Measurements from ENCODE around the gene ARID1A. TPM values are rescaled to one million over a fixed set of nuclear protein-coding genes. Genes with fewer than 3 reads are reported as not detected.
A peak's percentile ranks its signal among the peaks of the same experiment; 100 is the strongest.
"Not testable (repeated sequence)": the region's sequence is repeated elsewhere in the genome, so short reads cannot be mapped to it uniquely, and the experiment has no call there.

Gene ARID1A
- total and polyA plus RNA-seq, 11 donors = 14.1 to 73.9 (median 45.3) TPM

GRCh38 chr1:26797627-26798026, 101.8 kb downstream of the ARID1A start:
- peak overlapping the region; percentile 43 to 93 (median 80) for H3K27ac ChIP-seq
- intact Hi-C loops (cut with DNase I) = loop anchor here in 1 of 10 donors (10.0 kb wide), 1 partner anchor 293 kb away; no protein-coding TSS in a partner anchor
- no peaks in the 10 kb centered on the region for H3K27me3 ChIP-seq
- H3K4me3 ChIP-seq = peak overlapping the region in 5 of 12 donors; percentile 3 to 27 (median 8)
- DNase-seq (peak in 4 of 5 donors; percentile 45 to 52 (median 48)), ATAC-seq (peak; percentile 12 to 64 (median 25))
- H3K9me3 ChIP-seq = no peaks in the 10 kb centered on the region
- no peak for TF ChIP-seq POLR2A (IDR thresholded peaks at IDR 0.05)
- peaks cover 0 to 58% (median 48%) of the 10 kb centered on the region in 12 donors for H3K4me1 ChIP-seq
- peaks cover 0 to 29% (median 15%) of the 10 kb centered on the region in 9 donors for H3K36me3 ChIP-seq
- 51 to 62% (median 56%) methylated on average over 2 of the region's 2 CpGs for WGBS, 4 donors

- H3K4me1 ChIP-seq = peaks cover 0 to 58% (median 48%) of the 10 kb centered on the region in 12 donors
These were observed 103.8 kb downstream of the ARID1A start for GRCh38 chr1:26799479-26800142.

GRCh38 chr1:26803932-26804331, 108.1 kb downstream of the ARID1A start:
- H3K9me3 ChIP-seq; ATAC-seq; H3K4me3 ChIP-seq; intact Hi-C loops (cut with DNase I); H3K27me3 ChIP-seq; DNase-seq; H3K36me3 ChIP-seq; H3K27ac ChIP-seq: not testable (repeated sequence)
- peaks cover 0 to 35% (median 26%) of the 10 kb centered on the region in 12 donors for H3K4me1 ChIP-seq
- WGBS, 4 donors = 96 to 97% (median 96%) methylated on average over 23 to 30 of the region's 36 CpGs; no CpG with 5 or more reads in 1 of the 4 donors

More at GRCh38 chr1:26799479-26800142, 103.8 kb downstream of the ARID1A start:
- Histone ChIP-seq H3K4me3 (peak overlapping the region in 5 of 12 donors; percentile 0 to 17 (median 9)), H3K9me3 (no peaks in the 10 kb centered on the region), H3K27me3 (no peaks in the 10 kb centered on the region), H3K36me3 (peaks cover 0 to 16% (median 7%) of the 10 kb centered on the region in 9 donors), H3K27ac (peak overlapping the region; percentile 76 to 93 (median 84))
- TF ChIP-seq POLR2A (IDR thresholded peaks at IDR 0.05) = no peak
- TF ChIP-seq CTCF (IDR thresholded peaks at IDR 0.05) = no peak
- 10 to 20% (median 14%) methylated on average over 5 of the region's 5 CpGs for WGBS, 4 donors
- intact Hi-C loops (cut with DNase I) = loop anchor here in 1 of 10 donors (10.0 kb wide), 1 partner anchor 295 kb away; no protein-coding TSS in a partner anchor
- ATAC-seq = peak; percentile 89 to 95 (median 92)
- DNase-seq = peak; percentile 69 to 89 (median 79)

- peaks cover 0 to 19% (median 0%) of the 10 kb centered on the region in 12 donors for H3K4me1 ChIP-seq
- H3K9me3 ChIP-seq, H3K36me3 ChIP-seq, H3K27me3 ChIP-seq, H3K4me3 ChIP-seq, H3K27ac ChIP-seq: not testable (repeated sequence)
- peak; percentile 57 to 82 (median 71) for TF ChIP-seq CTCF (IDR thresholded peaks at IDR 0.05)
- intact Hi-C loops (cut with DNase I) = loop anchor here in 8 of 10 donors (5.0 kb wide), 2 partner anchors 52 to 67 kb away; partner anchors contain the start of gene SFN (in 1 of the 8)
- WGBS, 4 donors = 54 to 58% (median 56%) methylated on average over 11 of the region's 11 CpGs
- ATAC-seq (peak; percentile 26 to 79 (median 62)), DNase-seq (peak in 4 of 5 donors; percentile 64 to 72 (median 66))
These were observed 114.3 kb downstream of the ARID1A start for GRCh38 chr1:26810105-26810504.

- no peak overlapping the region for H3K4me3 ChIP-seq
- 78 to 83% (median 82%) methylated on average over 4 of the region's 4 CpGs for WGBS, 4 donors
- no peak for TF ChIP-seq POLR2A (IDR thresholded peaks at IDR 0.05)
- no peak for TF ChIP-seq CTCF (IDR thresholded peaks at IDR 0.05)
- peaks cover 0 to 18% (median 0%) of the 10 kb centered on the region in 12 donors for H3K4me1 ChIP-seq
- no peak for ATAC-seq
- H3K27me3 ChIP-seq = no peaks in the 10 kb centered on the region
- intact Hi-C loops (cut with DNase I) = loop anchor here in 8 of 10 donors (5.0 kb wide), 2 partner anchors 51 to 66 kb away; partner anchors contain the start of gene SFN (in 1 of the 8)
- H3K27ac ChIP-seq = no peak overlapping the region
- no peaks in the 10 kb centered on the region for H3K36me3 ChIP-seq
- H3K9me3 ChIP-seq = no peaks in the 10 kb centered on the region
- no peak for DNase-seq
These were observed 115.2 kb downstream of the ARID1A start for GRCh38 chr1:26811057-26811456.

Data from heart left ventricle (tissue), 16 donors.